HG03558 (cell line): ENCODE measurements around the gene KRT13.

Experiments used
- ATAC-seq: cut with Tn5 transposase; IDR thresholded peaks from one replicate; pipeline ENCODE4 v1.9.1; 2021; ENCODE audit warnings: moderate number of reproducible peaks; ENCODE audit not compliant: unreplicated experiment; ENCODE audit errors: extremely low read depth

Gene KRT13

GRCh38 chr17:41521574-41522261 is 16.3 kb upstream of the KRT13 start:
- no peak for ATAC-seq

- ATAC-seq, result no peak
Observed at GRCh38 chr17:41520821-41521521, 15.6 kb upstream of the KRT13 start.

GRCh38 chr17:41519501-41520224 is 14.3 kb upstream of the KRT13 start:
- ATAC-seq, result no peak

- ATAC-seq, result no peak
Observed at GRCh38 chr17:41518789-41519449, 13.5 kb upstream of the KRT13 start, which contains the start of gene KRT15. TSS of gene KRT15 (minus strand) at chr17:41518890. CDS start at chr17:41518827, 63 bp downstream.

- ATAC-seq, result no peak
Observed at GRCh38 chr17:41518031-41518430, 12.6 kb upstream of the KRT13 start.

- no peak for ATAC-seq
Observed at GRCh38 chr17:41516830-41517283, 11.4 kb upstream of the KRT13 start.

- no peak for ATAC-seq
Observed at GRCh38 chr17:41516147-41516829, 10.9 kb upstream of the KRT13 start.

- ATAC-seq, result no peak
Observed at GRCh38 chr17:41513168-41513547, 7.7 kb upstream of the KRT13 start.

GRCh38 chr17:41512546-41513167 is 7.2 kb upstream of the KRT13 start:
- no peak for ATAC-seq

- no peak for ATAC-seq
Observed at GRCh38 chr17:41511716-41512115, 6.3 kb upstream of the KRT13 start.

- no peak for ATAC-seq
Observed at GRCh38 chr17:41511116-41511515, 5.7 kb upstream of the KRT13 start.

- ATAC-seq, result no peak
Observed at GRCh38 chr17:41510251-41511065, 5.0 kb upstream of the KRT13 start.

GRCh38 chr17:41507315-41507880 is 2.0 kb upstream of the KRT13 start:
- ATAC-seq, result no peak

- no peak for ATAC-seq
Observed at GRCh38 chr17:41505809-41506767, 676 bp upstream of the KRT13 start.

GRCh38 chr17:41504246-41504977 is 1.0 kb downstream of the KRT13 start:
- no peak for ATAC-seq

GRCh38 chr17:41503202-41503601 is 2.2 kb downstream of the KRT13 start:
- ATAC-seq, result no peak
